GM12892 (cell line): ENCODE data around the gene SERTAD2.

ENCODE experiments used
- DNase-seq: peaks from one replicate; pipeline ENCODE4 v3.0.0; 2011; ENCODE audit not compliant: insufficient read length
- FAIRE-seq: peaks from 2 replicates; lab custom pipeline; 2011; peaks lifted over from hg19 to GRCh38; lab: Jason Lieb, UNC
- POLR2A ChIP-seq: IDR thresholded peaks from 2 replicates; pipeline ENCODE4 v1.6.1; 2011; ENCODE audit warnings: low read depth, low read length, control low read depth
- POLR2AphosphoS5 ChIP-seq: IDR thresholded peaks from 2 replicates; pipeline ENCODE4 v1.6.1; 2011; ENCODE audit warnings: low read depth, low read length, control low read depth
- TAF1 ChIP-seq: IDR thresholded peaks from 2 replicates; pipeline ENCODE4 v1.6.1; 2011; ENCODE audit warnings: low read depth, mild to moderate bottlenecking, control low read depth, low read length, borderline replicate concordance

The SERTAD2 gene

GRCh38 chr2:64654063-64654811 is 524 bp upstream of the SERTAD2 start:
- FAIRE-seq (peak; percentile 84), DNase-seq (no peak)
- TF ChIP-seq POLR2AphosphoS5 (peak; percentile 82), POLR2A (peak; percentile 85), TAF1 (0 out of 2 replicates have a peak, but pooled peaks have one; percentile 21)

- no peak for TF ChIP-seq POLR2AphosphoS5
- no peak for TF ChIP-seq POLR2A
- no peak for TF ChIP-seq TAF1
- DNase-seq (no peak), FAIRE-seq (peak; percentile 73)
Observed at GRCh38 chr2:64652231-64653108, 1.2 kb downstream of the SERTAD2 start.

- FAIRE-seq (no peak), DNase-seq (no peak)
- TF ChIP-seq POLR2AphosphoS5: no peak
- TF ChIP-seq TAF1: no peak
- no peak for TF ChIP-seq POLR2A
Observed at GRCh38 chr2:64651590-64651989, 2.1 kb downstream of the SERTAD2 start.

GRCh38 chr2:64650722-64651338 is 2.9 kb downstream of the SERTAD2 start:
- FAIRE-seq: peak; percentile 66
- no peak for TF ChIP-seq TAF1
- TF ChIP-seq POLR2A: no peak
- TF ChIP-seq POLR2AphosphoS5: no peak
- DNase-seq: no peak

GRCh38 chr2:64650296-64650695 is 3.4 kb downstream of the SERTAD2 start:
- no peak for FAIRE-seq

GRCh38 chr2:64649626-64650025 is 4.1 kb downstream of the SERTAD2 start:
- FAIRE-seq: peak; percentile 14
- TF ChIP-seq POLR2AphosphoS5 (no peak), TAF1 (no peak), POLR2A (no peak)
- no peak for DNase-seq

More at GRCh38 chr2:64650296-64650695, 3.4 kb downstream of the SERTAD2 start:
- no peak for TF ChIP-seq POLR2AphosphoS5
- TF ChIP-seq POLR2A: no peak
- TF ChIP-seq TAF1: no peak
- DNase-seq: no peak

GRCh38 chr2:64649013-64649484 is 4.7 kb downstream of the SERTAD2 start:
- FAIRE-seq (no peak), DNase-seq (no peak)
- TF ChIP-seq POLR2AphosphoS5 (no peak), POLR2A (no peak), TAF1 (no peak)

GRCh38 chr2:64646007-64646880 is 7.5 kb downstream of the SERTAD2 start:
- DNase-seq: no peak
- no peak for TF ChIP-seq POLR2A
- TF ChIP-seq POLR2AphosphoS5: no peak
- no peak for TF ChIP-seq TAF1
- peak; percentile 66 for FAIRE-seq

GRCh38 chr2:64644458-64645382 is 9.0 kb downstream of the SERTAD2 start:
- FAIRE-seq: peak; percentile 54
- no peak for DNase-seq
- no peak for TF ChIP-seq TAF1
- TF ChIP-seq POLR2AphosphoS5: peak; percentile 58; the same call in 1 of the 2 replicates
- TF ChIP-seq POLR2A: peak; percentile 51; the same call in 1 of the 2 replicates
